Muscle of back (tissue), 11 donors: ENCODE measurements around the gene EXOC1. TPM values are rescaled to one million over a fixed set of nuclear protein-coding genes. Genes with fewer than 3 reads are reported as not detected.

Experiments used
- DNase-seq, 3 donors: peaks; one replicate each; pipeline versions ENCODE4 v3.0.0 to v3.0.0-alpha.2; 2013
- polyA plus RNA-seq, 10 donors: library from polyadenylated mRNA; unstranded; fragments of 120-200 nt; gene quantifications; one replicate each; pipeline ENCODE4 v1.2.1, GENCODE V29; 2013; ENCODE audit not compliant: insufficient read length in 10 of 10

Gene EXOC1
- polyA plus RNA-seq, 10 donors: 18.9 to 33.5 (median 26.9) TPM

GRCh38 chr4:55948726-55949481, 95.5 kb downstream of the EXOC1 start, which contains the start of gene CEP135:
TSS of gene CEP135 (plus strand) at chr4:55948945. CDS start at chr4:55952131, 3,186 bp downstream.
- peak; percentile 94 to 98 (median 96) for DNase-seq

DNA sequence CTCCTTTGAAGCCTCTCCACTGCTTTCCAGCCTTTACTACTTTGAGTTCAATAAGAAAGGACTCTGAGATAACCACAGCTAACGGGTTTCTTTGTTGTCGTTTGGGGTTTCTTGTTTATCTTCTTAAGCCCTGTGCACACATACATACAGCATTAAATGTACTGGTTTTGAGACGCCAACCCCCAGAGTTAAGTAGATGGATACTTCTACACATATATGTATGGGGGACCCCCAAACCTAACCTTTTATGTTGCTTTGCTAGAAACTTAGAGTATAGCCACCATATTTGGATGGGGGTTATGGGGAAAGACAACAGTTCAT, 96.0 kb downstream of the EXOC1 start:
- DNase-seq: no peak

DNA sequence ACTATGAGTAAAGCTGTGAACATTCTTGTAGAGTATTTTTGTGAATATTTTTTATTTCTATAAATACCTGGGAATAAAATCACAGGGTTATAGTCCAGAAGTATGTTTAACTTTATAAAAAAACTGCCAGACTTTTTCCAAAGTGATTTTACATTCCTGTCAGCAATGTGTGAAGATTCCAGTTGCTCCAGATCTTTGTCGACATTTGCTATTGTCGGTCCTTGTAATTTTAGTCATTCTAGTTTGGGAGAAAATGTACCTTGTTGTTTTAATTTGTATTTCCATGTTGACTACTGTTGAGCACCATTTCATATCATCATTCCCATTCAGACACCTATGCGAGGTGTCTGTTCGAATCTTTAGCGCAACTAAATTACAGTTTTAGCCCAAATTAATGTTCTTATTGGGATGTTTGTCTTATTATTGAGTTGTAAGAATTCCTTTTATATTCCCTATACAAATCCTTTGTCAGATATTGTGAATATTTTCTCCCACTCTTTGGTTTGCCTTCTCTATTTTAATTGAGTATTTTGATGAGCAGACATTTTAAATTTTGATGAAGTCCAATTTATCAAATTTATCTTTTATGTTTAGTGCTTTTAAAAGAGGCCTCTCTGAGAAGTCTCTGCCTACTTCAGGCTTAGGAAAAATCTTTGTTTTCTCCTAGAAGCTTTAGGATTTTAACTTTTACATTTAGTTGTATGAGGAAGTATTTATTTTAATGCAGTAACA, 97.9 kb downstream of the EXOC1 start:
- no peak for DNase-seq

Other genes starting within 250 kb of the EXOC1 start
- gene NMU, start 217.3 kb upstream of the EXOC1 start, polyA plus RNA-seq: 1 to 10 TPM in 8 of 10 donors, under 1 TPM in 2; 0.72 to 3.1 (median 1.8) TPM
- gene EXOC1L, start 33.9 kb upstream of the EXOC1 start, polyA plus RNA-seq: not detected
- gene CEP135, start 95.3 kb downstream of the EXOC1 start, polyA plus RNA-seq: 1 to 10 TPM; 4.0 to 8.9 (median 6.5) TPM